GM19238 (cell line): ENCODE measurements around the gene CNNM2.
"Not testable (repeated sequence)": the region's sequence is repeated elsewhere in the genome, so short reads cannot be mapped to it uniquely, and the experiment has no call there.

Source experiments
- DNase-seq: peaks from one replicate; pipeline ENCODE4 v3.0.0; 2011; ENCODE audit warnings: low spot score; ENCODE audit not compliant: insufficient read length

CNNM2 gene

GRCh38 chr10:102923601-102924000, 5.5 kb downstream of the CNNM2 start:
- no peak for DNase-seq

DNA sequence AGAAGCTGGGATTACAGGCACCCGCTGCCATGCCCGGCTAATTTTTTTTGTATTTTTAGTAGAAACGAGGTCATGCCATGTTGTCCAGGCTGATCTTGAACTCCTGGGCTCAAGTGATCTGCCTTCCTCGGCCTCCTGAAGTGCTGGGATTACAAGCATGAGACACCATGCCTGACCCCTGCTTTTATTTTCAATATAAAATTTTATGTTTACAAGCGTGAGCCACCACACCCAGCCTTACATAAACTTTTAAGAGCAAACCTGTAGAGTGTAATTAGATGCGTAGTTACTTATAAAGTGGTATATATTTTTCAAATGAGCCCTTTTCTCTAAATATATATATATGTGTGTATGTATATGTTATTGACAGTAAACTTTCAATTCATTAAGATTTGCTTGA, 8.7 kb downstream of the CNNM2 start:
- DNase-seq = no peak

DNA sequence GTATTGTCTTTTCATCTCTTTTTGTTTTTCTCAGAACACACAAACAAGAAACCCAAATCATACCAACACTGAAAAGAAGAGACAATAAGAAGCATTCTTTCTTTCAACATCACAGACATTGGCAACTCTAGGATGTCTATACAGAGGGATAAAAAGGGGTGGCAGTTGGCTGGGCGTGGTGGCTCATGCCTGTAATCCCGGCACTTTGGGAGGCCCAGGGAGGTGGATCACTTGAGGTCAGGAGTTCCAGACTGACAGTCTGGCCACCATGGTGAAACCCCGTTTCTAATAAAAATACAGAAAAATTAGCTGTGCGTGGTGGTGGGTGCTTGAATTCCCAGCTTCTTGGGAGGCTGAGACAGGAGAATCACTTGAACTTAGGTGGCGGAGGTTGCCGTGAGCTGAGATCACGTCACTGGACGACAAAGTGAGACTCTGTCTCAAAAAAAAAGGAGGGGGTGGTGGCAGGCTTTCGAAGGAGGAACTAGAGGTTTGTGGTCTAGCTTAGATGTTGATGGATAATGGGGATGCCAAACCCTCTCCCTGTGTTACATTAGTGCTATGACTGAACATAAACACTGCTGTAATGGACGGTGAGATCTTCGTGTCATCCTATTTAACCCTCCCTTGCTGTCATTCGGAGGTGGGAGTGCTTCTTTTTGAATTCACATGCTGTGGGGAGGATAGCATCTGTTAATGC, 9.4 kb downstream of the CNNM2 start:
- DNase-seq = no peak

DNA sequence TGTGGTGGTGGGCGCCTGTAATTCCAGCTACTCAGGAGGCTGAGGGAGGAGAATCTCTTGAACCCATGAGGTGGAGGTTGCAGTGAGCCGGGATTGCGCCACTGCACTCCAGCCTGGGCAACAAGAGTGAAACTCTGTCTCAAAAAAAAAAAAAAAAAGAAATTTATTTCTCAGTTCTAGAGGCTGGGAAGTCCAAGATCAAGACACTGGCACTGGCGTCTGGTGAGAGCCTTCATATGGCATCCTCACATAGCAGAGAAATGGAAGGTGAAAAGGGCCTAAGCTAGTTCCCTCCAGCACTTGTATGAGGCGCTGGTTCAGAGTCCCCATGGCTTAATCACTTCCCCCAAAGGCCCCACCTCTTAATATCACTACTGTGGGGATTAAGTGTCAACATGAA, 10.3 kb downstream of the CNNM2 start:
- not testable (repeated sequence) for DNase-seq

- DNase-seq = no peak
Measured at GRCh38 chr10:102930720-102931119, 12.6 kb downstream of the CNNM2 start.

GRCh38 chr10:102931643-102932042, 13.5 kb downstream of the CNNM2 start:
- DNase-seq = no peak

- no peak for DNase-seq
Measured at GRCh38 chr10:102935505-102935904, 17.4 kb downstream of the CNNM2 start.

DNA sequence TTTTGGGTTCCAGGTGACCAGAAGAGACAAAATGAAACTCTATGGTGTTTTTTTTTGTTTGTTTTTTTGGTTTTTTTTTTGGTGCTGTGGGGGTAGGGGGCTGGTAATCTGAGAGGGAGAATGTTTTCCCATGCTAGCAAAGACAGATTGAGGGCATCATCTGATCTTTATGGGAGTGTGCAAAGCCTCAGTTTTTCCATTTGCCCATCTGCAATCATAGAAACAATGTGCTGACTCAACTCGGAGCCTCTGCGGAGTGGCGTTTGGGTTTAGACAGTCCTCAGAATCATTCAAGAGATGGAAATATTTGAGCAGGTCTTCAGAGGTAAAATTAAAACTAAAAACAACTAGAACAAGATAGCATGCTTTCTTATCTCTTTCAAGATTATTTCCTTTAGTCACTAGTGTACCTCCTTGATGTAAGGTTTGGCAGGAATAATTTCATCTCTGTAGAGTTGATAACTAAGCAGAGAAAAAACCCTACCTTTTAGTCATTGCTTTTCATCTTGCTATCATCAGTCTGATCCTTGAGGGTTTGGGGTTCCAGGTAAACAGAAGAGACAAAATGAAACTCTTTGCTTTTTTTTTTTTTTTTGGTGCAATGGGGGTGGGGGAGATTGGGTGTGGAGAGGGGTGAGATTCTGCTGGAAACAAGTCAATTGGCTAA, 18.0 kb downstream of the CNNM2 start:
- no peak for DNase-seq

GRCh38 chr10:102941401-102941800, 23.3 kb downstream of the CNNM2 start:
- DNase-seq = no peak

DNA sequence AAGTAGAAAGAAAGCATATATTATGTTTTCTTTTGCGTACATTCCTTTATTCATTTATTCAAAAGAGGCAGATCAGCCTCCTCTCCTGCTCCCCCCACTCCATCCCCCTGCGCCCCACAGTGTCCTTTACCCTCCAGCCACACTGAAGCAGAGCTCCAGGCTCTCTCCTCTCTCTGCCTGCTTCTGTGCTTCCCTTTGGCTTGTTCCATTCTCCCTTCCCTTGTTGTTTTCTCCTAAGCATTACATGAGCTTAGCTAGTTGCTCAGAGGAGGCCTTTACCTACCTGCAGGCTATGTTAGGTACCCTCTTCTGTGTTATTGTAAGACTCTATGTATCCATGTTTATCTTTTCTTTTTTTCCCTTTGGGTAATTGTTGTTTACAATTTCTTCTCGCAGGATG, 27.4 kb downstream of the CNNM2 start:
- no peak for DNase-seq

DNA sequence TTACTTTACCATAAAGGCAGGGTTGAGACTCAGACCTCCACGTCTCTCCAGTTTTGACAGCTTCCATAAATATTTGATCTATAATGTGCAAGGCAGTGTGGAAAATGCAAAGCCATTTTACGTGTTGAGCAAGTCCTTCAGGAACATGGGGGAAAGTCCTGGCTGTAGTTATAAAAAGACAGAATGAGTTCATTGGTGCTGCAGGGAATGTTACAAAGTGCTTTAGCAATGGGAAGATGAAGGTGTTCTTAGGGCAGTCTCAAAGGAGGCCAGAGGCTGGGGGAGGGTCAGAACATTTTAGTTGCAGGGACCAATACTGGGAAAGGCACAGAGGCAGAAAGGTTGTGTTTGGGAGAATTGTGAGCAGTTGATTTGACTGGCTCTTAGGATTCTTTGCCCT, 27.9 kb downstream of the CNNM2 start:
- no peak for DNase-seq

GRCh38 chr10:102946992-102947391, 28.9 kb downstream of the CNNM2 start:
- no peak for DNase-seq

DNA sequence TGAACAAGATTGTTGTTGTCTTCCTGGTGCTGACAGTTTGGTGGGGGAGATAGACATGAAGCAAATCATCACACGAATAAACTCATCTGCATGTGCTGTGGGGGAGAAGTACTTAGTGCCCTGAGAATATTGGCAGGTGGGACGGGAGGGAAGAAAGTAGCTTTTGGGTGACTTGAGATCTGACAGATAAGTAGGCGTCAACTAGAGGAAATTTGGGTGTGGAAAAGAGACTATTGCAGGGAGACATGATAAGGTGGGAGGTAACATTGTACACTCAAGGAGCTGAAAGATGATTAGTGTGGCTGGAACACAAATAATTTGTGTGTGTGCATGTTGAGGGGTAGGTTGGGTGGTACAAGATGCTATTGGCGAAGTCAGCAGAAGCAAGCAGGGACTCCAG, 30.1 kb downstream of the CNNM2 start:
- no peak for DNase-seq

- DNase-seq = no peak
Measured at GRCh38 chr10:102948786-102949185, 30.7 kb downstream of the CNNM2 start.

DNA sequence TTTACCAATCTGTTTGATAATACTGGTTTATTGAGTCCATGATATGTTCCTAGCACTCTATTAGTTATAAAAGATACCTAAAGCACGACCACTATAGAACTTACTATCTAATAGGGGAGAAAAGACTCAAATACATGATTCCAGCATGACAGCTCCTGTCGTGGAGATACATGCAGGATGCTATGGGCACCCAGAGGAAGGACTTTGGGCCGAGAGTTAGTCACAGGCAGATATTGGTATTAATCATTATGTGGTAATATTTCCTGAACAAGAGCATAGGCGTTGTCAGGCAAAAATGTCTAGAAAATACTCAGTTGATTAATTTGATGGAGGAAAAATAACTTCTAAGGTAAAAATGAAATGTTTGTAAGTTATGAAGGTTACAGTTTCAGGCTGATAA, 31.8 kb downstream of the CNNM2 start:
- no peak for DNase-seq

DNA sequence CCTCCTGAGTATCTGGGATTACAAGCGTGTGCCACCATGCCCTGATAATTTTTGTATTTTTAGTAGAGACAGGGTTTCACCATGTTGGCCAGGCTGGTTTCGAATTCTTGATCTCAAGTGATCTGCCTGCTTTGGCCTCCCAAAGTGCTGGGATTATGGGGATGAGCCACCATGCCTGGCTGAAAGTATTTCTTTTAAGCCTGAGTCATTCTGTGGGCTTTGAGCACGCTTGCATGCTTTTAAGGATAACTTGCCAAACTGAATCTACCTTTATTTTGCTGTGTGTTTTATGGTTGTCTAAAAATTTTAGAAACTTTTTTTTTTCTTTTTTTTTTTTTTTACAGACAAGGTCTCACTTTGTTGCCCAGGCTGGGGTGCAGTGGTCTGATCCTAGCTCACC, 33.2 kb downstream of the CNNM2 start:
- DNase-seq = no peak

- no peak for DNase-seq
Measured at GRCh38 chr10:102959360-102959759, 41.3 kb downstream of the CNNM2 start.

DNA sequence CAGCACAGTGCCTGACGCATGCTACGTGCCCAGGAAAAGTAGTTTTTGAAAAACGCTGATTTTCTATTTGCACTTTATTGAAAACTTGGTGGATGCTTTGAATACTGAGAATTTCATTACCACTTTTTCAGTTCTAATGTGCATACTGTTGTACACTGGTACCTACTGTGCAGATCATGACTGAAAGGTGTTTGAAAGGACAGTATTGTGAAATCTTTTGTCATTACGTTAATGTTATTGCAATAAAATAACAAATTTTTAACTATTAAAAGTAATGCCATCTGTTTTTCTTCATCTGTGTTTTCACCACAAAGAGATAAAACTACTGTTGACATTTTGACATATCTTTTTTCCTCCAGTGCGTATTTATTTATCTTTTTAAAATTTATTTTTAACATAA, 42.1 kb downstream of the CNNM2 start:
- no peak for DNase-seq

- DNase-seq = no peak
Measured at GRCh38 chr10:102962267-102962666, 44.2 kb downstream of the CNNM2 start.

GRCh38 chr10:102962951-102963755, 45.1 kb downstream of the CNNM2 start:
- no peak for DNase-seq

- no peak for DNase-seq
Measured at GRCh38 chr10:102963756-102964025, 45.6 kb downstream of the CNNM2 start.

DNA sequence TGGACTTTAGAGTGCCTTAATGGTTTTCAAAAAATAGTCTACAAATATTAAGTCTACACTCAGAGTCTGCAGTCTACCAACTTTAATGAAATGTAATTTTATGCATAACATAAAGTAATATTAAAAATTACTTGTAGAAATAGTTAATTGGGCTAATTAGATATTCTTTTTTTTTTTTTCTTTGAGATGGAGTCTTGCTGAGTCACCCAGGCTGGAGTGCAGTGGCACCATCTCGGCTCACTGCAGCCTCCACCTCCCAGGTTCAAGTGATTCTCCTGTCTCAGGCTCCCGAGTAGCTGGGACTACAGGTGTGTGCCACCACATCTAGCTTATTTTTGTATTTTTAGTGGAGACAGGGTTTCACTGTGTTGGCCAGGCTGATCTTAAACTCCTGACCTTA, 46.0 kb downstream of the CNNM2 start:
- DNase-seq = not testable (repeated sequence)

- no peak for DNase-seq
Measured at GRCh38 chr10:102964713-102965112, 46.6 kb downstream of the CNNM2 start.
